ENCODE data around the gene RANBP3L.

The RANBP3L gene

GRCh38 chr5:36270175-36270574 is 31.5 kb downstream of the RANBP3L start:
- no peak for TF ChIP-seq CTCF (IDR thresholded peaks at IDR 0.05; ENCODE audit: low read depth, low read length, missing control alignments)
- no peak for DNase-seq (ENCODE audit: low read depth)
- no peak overlapping the region for H3K4me3 ChIP-seq (ENCODE audit: low read depth, low read length)

GRCh38 chr5:36269478-36269877 is 32.2 kb downstream of the RANBP3L start:
- no peak for TF ChIP-seq CTCF (IDR thresholded peaks at IDR 0.05; ENCODE audit: low read depth, low read length, missing control alignments)
- DNase-seq (ENCODE audit: low read depth), result no peak
- H3K4me3 ChIP-seq (ENCODE audit: low read depth, low read length), result no peak overlapping the region

- no peak for DNase-seq (ENCODE audit: low read depth)
- TF ChIP-seq CTCF (IDR thresholded peaks at IDR 0.05; ENCODE audit: low read depth, low read length, missing control alignments), result no peak
Measured at GRCh38 chr5:36267905-36268304, 33.8 kb downstream of the RANBP3L start.

GRCh38 chr5:36264202-36264760 is 37.4 kb downstream of the RANBP3L start:
- no peak for TF ChIP-seq CTCF (IDR thresholded peaks at IDR 0.05; ENCODE audit: low read depth, low read length, missing control alignments)
- DNase-seq (ENCODE audit: low read depth), result no peak
- H3K4me3 ChIP-seq (ENCODE audit: low read depth, low read length), result no peak overlapping the region

More at GRCh38 chr5:36267905-36268304, 33.8 kb downstream of the RANBP3L start:
- no peak overlapping the region for H3K4me3 ChIP-seq (ENCODE audit: low read depth, low read length)

- no peak for DNase-seq (ENCODE audit: low read depth)
- H3K4me3 ChIP-seq (ENCODE audit: low read depth, low read length), result no peak overlapping the region
- TF ChIP-seq CTCF (IDR thresholded peaks at IDR 0.05; ENCODE audit: low read depth, low read length, missing control alignments), result no peak
Measured at GRCh38 chr5:36261186-36261585, 40.5 kb downstream of the RANBP3L start.

GRCh38 chr5:36253575-36253974 is 48.1 kb downstream of the RANBP3L start:
- no peak for TF ChIP-seq CTCF (IDR thresholded peaks at IDR 0.05; ENCODE audit: low read depth, low read length, missing control alignments)
- DNase-seq (ENCODE audit: low read depth), result no peak

GRCh38 chr5:36252722-36253365 is 48.9 kb downstream of the RANBP3L start:
- DNase-seq (ENCODE audit: low read depth), result no peak
- H3K4me3 ChIP-seq (ENCODE audit: low read depth, low read length), result no peak overlapping the region
- no peak for TF ChIP-seq CTCF (IDR thresholded peaks at IDR 0.05; ENCODE audit: low read depth, low read length, missing control alignments)

More at GRCh38 chr5:36253575-36253974, 48.1 kb downstream of the RANBP3L start:
- no peak overlapping the region for H3K4me3 ChIP-seq (ENCODE audit: low read depth, low read length)

Data from GM12864 (cell line).